Nephron (organoid): ENCODE data around the gene SUN1.

Source experiments
- H3K27ac Mint-ChIP-seq, 3 experiments: 2 replicates each; pipeline ENCODE4 v1.8.0; 2020; ENCODE audit warnings: mixed read lengths in 3 of 3, mild to moderate bottlenecking in 2 of 3, moderate library complexity in 1 of 3
- H3K27me3 Mint-ChIP-seq: 2 replicates; pipeline ENCODE4 v1.8.0; 2021; ENCODE audit warnings: low read depth, mild to moderate bottlenecking, moderate library complexity, mixed read lengths
- H3K36me3 Mint-ChIP-seq: 2 replicates; pipeline ENCODE4 v1.8.0; 2020; ENCODE audit warnings: low read depth, mixed read lengths
- H3K4me1 Mint-ChIP-seq: 2 replicates; pipeline ENCODE4 v1.8.0; 2020; ENCODE audit warnings: mixed read lengths
- H3K4me3 Mint-ChIP-seq, 3 experiments: 2 replicates each; pipeline ENCODE4 v1.8.0; 2020; ENCODE audit warnings: mild to moderate bottlenecking in 3 of 3, mixed read lengths in 3 of 3, moderate library complexity in 2 of 3
- H3K9me3 Mint-ChIP-seq: 2 replicates; pipeline ENCODE4 v1.8.0; 2020; ENCODE audit warnings: mixed read lengths
- TF ChIP-seq, protein P1 (sequence below), 3 experiments: fragments of 200-600 bp; sonication (generic); IDR thresholded peaks; one replicate each; pipeline ENCODE4 v1.5.0; 2021; ENCODE audit warnings: antibody characterized with exemption in 3 of 3; ENCODE audit not compliant: unreplicated experiment in 3 of 3

Gene SUN1

DNA sequence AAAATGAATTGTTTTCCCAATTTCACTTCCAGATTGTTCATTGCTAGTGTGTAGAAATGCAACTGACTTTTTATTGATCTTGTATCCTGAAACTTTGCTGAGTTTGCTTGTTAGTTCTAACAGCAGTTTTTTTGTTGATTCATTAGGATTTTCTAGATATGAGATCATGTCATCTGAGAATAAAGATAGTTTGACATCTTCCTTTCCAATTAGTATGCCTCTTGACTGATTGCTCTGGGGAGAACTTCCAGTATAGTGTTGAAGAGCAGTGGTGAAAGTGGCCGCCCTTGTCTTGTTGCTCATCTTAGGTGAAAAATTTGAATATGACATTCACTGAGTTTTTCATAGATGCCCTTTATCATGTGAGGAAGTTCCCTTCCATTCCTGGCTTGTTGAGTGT lies 11.9 kb upstream of the SUN1 start:
- Mint-ChIP-seq H3K4me3 (peak overlapping the region; percentile 9 to 81 (median 36)), H3K27ac (peak overlapping the region in 1 of 3 experiments; percentile 42), H3K36me3 (peaks cover 17% of the 10 kb centered on the region), H3K4me1 (peaks cover 56% of the 10 kb centered on the region), H3K27me3 (no peaks in the 10 kb centered on the region), H3K9me3 (no peaks in the 10 kb centered on the region)
- TF ChIP-seq, protein P1, sequence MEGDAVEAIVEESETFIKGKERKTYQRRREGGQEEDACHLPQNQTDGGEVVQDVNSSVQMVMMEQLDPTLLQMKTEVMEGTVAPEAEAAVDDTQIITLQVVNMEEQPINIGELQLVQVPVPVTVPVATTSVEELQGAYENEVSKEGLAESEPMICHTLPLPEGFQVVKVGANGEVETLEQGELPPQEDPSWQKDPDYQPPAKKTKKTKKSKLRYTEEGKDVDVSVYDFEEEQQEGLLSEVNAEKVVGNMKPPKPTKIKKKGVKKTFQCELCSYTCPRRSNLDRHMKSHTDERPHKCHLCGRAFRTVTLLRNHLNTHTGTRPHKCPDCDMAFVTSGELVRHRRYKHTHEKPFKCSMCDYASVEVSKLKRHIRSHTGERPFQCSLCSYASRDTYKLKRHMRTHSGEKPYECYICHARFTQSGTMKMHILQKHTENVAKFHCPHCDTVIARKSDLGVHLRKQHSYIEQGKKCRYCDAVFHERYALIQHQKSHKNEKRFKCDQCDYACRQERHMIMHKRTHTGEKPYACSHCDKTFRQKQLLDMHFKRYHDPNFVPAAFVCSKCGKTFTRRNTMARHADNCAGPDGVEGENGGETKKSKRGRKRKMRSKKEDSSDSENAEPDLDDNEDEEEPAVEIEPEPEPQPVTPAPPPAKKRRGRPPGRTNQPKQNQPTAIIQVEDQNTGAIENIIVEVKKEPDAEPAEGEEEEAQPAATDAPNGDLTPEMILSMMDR (IDR thresholded peaks at IDR 0.05; ENCODE audit: unreplicated experiment in 3 of 3) = no peak

DNA sequence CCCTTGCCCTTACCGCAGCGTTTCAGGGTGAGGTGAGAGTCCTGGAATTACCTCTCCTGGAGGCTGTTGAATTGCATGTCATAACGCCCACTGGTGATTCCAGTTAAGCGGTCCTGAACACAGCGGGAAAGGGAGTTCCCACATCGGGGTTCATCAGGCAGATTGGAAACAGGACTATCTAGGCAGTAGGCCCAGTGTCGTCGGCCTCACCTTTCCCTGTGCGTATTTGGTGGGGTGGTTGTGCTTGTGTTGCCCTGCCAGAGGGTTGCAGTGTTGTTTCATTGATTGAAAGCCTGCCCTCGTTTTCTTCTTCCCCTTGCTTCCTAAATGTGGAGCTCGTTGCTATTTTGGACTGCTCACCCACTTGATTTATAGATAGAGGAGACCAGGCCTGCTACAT lies 10.6 kb upstream of the SUN1 start:
- peak overlapping the region in 1 of 3 experiments; percentile 42 for H3K4me3 Mint-ChIP-seq
- H3K4me1 Mint-ChIP-seq = peaks cover 58% of the 10 kb centered on the region
- no peaks in the 10 kb centered on the region for H3K9me3 Mint-ChIP-seq
- TF ChIP-seq, protein P1 (IDR thresholded peaks at IDR 0.05; ENCODE audit: unreplicated experiment in 3 of 3) = no peak
- no peak overlapping the region for H3K27ac Mint-ChIP-seq
- H3K27me3 Mint-ChIP-seq = no peaks in the 10 kb centered on the region
- H3K36me3 Mint-ChIP-seq = peaks cover 29% of the 10 kb centered on the region

DNA sequence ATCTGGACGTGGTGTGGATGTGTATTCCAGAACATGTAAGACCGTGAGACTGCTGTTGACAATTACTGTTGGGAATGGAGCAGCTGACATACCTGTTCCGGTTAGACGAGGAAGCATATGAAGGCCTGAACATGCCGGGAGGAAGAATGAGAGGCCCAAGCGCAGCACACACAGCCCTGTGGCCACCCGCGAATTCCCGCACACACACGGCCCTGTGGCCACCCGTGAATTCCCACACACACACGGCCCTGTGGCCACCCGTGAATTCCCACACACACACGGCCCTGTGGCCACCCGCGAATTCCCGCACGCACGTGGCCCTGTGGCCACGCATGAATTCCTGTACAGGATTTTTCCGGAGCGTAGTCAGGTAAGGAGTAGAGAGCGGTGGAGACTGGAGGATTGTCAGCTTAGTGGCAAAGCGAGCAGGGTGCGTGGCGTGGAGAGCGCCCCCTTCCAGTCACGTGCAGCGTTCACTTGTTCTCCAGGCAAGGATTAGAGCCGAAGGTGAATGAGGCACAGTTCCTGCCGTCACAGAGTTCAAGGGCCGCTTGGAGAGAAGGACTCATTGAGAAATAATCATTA lies 9.5 kb upstream of the SUN1 start:
- Mint-ChIP-seq H3K4me3 (no peak overlapping the region), H3K27ac (peak overlapping the region in 1 of 3 experiments; percentile 7), H3K36me3 (peaks cover 32% of the 10 kb centered on the region), H3K4me1 (peaks cover 52% of the 10 kb centered on the region), H3K27me3 (no peaks in the 10 kb centered on the region), H3K9me3 (no peaks in the 10 kb centered on the region)
- TF ChIP-seq, protein P1 (IDR thresholded peaks at IDR 0.05; ENCODE audit: unreplicated experiment in 3 of 3) = no peak

DNA sequence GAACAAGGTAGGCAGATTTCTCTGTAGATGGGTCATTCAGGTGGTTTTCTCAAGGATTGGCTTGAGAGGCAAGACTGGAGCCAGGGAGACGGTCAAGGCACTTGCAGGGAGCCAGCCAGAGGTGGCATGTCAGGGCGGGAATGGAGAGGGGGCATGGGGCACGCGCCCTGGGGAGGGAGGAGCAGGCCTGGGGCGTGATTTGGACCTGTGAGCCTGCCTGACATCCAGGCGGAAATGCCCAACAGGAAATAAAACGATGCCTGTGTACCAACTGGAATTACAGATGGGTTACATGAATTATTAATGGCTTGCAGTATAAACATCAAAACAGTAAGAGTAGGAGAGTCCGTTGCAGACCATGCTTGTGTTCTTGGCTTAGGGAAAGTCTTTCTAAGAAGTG lies 8.6 kb upstream of the SUN1 start:
- Mint-ChIP-seq H3K27ac (peak overlapping the region; percentile 19 to 35 (median 27)), H3K4me3 (no peak overlapping the region), H3K27me3 (no peaks in the 10 kb centered on the region), H3K4me1 (peaks cover 46% of the 10 kb centered on the region), H3K36me3 (peaks cover 32% of the 10 kb centered on the region), H3K9me3 (no peaks in the 10 kb centered on the region)
- TF ChIP-seq, protein P1 (IDR thresholded peaks at IDR 0.05; ENCODE audit: unreplicated experiment in 3 of 3) = no peak

DNA sequence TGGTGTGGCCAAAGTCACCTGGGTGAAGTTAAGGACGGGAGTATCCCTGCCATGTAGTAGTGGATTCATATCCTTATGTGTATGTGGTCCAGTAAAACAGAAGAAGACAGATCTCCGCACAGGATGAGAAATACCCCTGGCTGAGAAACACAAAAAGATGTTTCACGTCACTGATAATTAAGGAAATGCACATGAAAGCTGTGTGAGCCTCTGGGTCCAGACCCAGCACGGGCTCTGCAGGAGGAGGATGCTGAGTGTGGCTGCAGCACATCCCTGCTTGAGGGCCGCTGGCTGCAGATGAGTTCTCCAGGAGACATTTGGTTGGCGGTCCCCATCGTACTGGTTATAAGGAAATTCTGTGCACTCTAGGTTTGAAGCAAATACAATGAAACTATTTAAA lies 8.2 kb upstream of the SUN1 start:
- no peaks in the 10 kb centered on the region for H3K9me3 Mint-ChIP-seq
- H3K4me1 Mint-ChIP-seq = peaks cover 47% of the 10 kb centered on the region
- peaks cover 31% of the 10 kb centered on the region for H3K36me3 Mint-ChIP-seq
- no peaks in the 10 kb centered on the region for H3K27me3 Mint-ChIP-seq
- no peak overlapping the region for H3K4me3 Mint-ChIP-seq
- TF ChIP-seq, protein P1 (IDR thresholded peaks at IDR 0.05; ENCODE audit: unreplicated experiment in 3 of 3) = no peak
- H3K27ac Mint-ChIP-seq = peak overlapping the region; percentile 19 to 35 (median 27)

DNA sequence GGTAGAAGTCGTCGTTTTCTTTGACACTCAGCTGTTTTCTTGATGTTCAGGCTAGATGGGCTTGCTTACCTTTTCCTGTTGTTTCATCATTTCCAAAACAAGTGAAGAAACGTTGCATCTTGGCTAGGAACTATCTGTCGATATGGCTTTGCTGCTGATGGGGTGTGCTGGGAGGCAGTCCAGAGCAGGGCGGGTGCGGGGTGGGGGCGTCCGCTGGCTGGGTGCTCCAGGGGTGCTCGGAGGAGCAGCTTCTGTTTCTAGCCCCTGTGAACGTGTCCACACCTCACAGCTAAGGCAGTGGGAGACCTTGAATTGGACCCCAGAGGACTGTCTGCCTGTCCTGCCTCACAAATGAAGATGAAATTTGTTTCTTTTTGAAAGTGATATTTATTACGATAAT lies 7.6 kb upstream of the SUN1 start:
- H3K27me3 Mint-ChIP-seq = no peaks in the 10 kb centered on the region
- peaks cover 46% of the 10 kb centered on the region for H3K4me1 Mint-ChIP-seq
- H3K9me3 Mint-ChIP-seq = no peaks in the 10 kb centered on the region
- H3K4me3 Mint-ChIP-seq = no peak overlapping the region
- TF ChIP-seq, protein P1 (IDR thresholded peaks at IDR 0.05; ENCODE audit: unreplicated experiment in 3 of 3) = no peak
- peaks cover 28% of the 10 kb centered on the region for H3K36me3 Mint-ChIP-seq
- peak overlapping the region in 1 of 3 experiments; percentile 35 for H3K27ac Mint-ChIP-seq
